ENCODE results near the gene GPATCH1. TPM values are rescaled to one million over a fixed set of nuclear protein-coding genes. Genes with fewer than 3 reads are reported as not detected.
"Not testable (repeated sequence)": the region's sequence is repeated elsewhere in the genome, so short reads cannot be mapped to it uniquely, and the experiment has no call there.

GPATCH1 gene
- 9.5 TPM for polyA plus RNA-seq (ENCODE audit: insufficient read length)

- DNase-seq: peak; percentile 92
Observed at GRCh38 chr19:33080761-33081681, at the start of gene GPATCH1. GPATCH1 (plus strand) TSS chr19:33081181; CDS start chr19:33081194, 13 bp downstream.

DNA sequence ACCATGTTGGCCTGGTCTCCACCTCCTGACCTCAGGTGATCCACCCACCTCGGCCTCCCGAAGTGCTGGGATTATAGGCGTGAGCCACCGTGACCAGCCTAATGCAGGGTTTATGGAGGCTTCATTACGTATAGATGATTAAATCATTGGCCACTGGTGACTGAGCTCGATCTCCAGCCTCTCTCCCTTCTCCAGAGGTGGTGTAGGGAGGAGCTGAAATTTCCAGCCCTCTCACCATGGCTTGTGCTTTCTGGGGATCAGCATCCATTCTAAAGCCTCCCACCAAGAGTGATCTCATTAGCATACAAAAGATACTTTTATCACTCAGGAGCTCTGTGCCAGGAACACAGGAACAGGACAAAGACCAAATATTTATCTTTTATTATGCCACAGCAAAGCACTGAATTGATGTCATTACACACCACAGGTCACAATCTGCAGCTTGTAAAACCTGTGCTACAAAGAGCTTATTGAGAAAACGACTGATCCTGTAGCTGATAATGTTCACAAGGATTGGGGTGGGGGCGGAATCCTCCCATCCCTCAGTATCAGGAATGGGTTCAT lies 48.7 kb upstream of the GPATCH1 start:
- no peak for DNase-seq

GRCh38 chr19:33035461-33035860 lies 45.5 kb upstream of the GPATCH1 start:
- no peak for DNase-seq

DNA sequence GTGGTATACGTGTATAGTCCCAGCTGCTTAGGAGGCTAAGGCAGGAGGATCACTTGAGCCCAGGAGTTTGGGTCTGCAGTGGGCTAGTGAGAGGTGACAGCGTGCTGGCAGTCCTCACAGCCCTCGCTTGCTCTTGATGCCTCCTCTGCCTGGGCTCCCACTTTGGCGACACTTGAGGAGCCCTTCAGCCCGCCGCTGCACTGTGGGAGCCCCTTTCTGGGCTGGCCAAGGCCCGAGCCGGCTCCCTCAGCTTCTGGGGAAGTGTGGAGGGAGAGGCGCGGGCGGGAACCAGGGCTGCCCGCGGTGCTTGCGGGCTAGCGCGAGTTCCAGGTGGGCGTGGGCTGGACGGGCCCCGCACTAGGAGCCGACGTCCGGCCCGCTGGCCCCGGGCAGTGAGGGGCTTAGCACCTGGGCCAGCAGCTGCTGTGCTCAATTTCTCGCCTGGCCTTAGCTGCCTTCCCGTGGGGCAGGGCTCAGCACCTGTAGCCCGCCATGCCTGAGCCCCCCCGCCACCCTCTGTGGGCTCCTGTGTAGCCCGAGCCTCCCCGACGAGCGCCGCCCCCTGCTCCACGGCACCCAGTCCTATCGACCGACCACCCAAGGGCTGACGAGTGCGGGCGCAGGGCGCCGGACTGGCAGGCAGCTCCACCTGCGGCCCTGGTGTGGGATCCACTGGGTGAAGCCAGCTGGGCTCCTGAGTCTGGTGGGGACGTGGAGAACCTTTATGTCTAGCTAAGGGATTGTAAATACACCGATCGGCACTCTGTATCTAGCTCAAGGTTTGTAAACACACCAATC lies 44.4 kb upstream of the GPATCH1 start:
- not testable (repeated sequence) for DNase-seq

GRCh38 chr19:33037168-33038025 lies 43.6 kb upstream of the GPATCH1 start:
- not testable (repeated sequence) for DNase-seq

GRCh38 chr19:33039108-33039599 lies 41.8 kb upstream of the GPATCH1 start:
- no peak for DNase-seq

GRCh38 chr19:33039815-33040214 lies 41.2 kb upstream of the GPATCH1 start:
- no peak for DNase-seq

GRCh38 chr19:33040994-33041827 lies 39.8 kb upstream of the GPATCH1 start:
- no peak for DNase-seq

- DNase-seq: not testable (repeated sequence)
Observed at GRCh38 chr19:33041828-33042160, 39.2 kb upstream of the GPATCH1 start.

- no peak for DNase-seq
Observed at GRCh38 chr19:33047422-33047821, 33.6 kb upstream of the GPATCH1 start.

- no peak for DNase-seq
Observed at GRCh38 chr19:33048806-33049676, 31.9 kb upstream of the GPATCH1 start.

GRCh38 chr19:33050110-33050509 lies 30.9 kb upstream of the GPATCH1 start:
- no peak for DNase-seq

GRCh38 chr19:33052352-33052972 lies 28.5 kb upstream of the GPATCH1 start:
- no peak for DNase-seq

DNA sequence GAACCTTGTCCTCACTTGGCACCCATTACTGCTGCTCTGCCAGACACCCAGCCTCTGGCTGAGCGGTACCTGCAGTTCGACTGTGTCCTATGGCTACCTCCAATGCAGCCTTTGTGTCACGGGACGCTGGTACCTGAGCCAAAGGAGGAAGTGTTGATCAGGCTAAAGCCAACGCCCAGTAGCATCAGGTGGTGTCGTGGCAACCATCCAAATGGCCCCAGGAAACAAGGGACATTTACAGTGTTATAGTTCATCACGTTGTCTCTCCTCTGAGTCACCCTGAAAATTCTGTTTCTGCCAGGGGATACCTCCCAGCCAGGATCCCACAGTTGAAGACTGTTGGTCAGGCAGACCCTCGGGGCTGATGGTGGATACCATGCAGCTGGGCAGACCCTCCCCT lies 26.4 kb upstream of the GPATCH1 start:
- no peak for DNase-seq

DNA sequence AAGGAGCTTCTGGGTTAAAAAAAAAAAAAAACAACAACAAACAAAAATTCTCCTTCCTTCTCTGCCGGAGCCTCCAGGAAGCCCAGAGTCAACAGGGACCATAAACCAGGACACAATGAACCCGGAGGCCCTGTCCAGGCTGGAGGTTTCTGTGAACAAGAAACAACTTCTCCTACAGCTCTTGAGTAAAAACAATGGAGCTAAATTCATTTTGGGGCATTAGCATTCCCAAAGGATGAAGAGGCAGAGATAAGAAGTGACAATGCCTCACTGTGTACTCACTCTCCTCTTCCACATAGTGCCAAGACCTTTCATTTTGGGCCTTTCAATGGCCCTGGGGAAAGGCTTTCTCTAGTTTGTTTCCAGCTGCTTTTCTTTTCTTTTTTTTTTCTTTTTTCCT lies 25.3 kb upstream of the GPATCH1 start:
- DNase-seq: no peak

DNA sequence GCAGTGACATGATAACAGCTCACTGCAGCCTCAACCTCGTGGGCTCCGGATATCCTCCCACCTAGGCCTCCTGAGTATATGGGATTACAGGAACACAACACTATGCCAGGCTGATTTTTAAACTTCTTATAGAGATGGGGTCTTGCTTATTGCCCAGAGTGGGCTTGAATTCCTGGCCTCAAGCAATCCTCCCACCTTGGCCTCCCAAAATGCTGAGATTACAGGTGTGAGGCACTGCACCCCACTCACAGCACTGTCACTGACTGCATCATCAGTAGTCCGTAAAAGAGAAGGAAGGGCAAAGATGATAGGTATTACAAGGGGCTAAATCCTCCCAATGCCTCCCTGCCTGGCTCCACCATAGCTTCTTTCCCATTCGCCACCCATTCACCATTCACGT lies 20.4 kb upstream of the GPATCH1 start:
- no peak for DNase-seq

DNA sequence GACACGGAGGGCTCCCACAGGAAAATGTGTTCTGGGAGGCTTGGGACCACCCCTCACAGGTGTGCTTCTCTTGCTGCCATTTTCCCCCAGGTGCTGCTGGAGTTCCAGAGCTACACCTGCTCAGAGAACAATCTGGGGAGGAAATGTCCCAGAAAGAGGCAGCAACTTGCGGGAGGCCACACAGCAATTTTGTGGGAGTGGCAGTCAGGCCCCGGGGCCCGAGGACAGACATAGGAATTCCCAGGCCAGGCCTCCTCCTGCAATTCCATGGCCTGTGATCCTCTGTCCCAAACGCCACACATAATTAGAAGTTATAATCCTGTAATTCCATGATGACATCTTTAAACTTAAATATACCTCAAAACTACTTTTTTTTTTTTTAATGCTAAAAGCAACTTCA lies 18.1 kb upstream of the GPATCH1 start:
- DNase-seq: no peak

DNA sequence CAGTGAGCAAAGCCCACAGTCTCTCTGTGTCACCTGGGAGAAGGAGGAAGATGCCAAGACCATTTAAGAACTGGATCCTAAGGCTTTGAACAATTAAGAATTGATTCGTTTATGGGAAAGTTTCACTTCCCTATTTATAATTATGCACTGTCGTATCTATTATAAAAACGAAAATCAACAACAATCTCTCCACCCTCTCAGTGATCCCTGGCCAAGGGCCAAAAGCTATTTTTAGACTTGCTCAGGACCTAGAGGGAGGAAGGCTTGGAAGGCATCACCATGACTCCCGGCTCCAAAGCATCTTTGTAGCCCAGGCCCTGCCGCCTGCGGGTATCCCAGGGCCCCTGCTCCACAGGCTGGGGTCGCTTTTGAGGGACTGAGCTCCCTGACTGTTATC lies 17.6 kb upstream of the GPATCH1 start:
- no peak for DNase-seq

DNA sequence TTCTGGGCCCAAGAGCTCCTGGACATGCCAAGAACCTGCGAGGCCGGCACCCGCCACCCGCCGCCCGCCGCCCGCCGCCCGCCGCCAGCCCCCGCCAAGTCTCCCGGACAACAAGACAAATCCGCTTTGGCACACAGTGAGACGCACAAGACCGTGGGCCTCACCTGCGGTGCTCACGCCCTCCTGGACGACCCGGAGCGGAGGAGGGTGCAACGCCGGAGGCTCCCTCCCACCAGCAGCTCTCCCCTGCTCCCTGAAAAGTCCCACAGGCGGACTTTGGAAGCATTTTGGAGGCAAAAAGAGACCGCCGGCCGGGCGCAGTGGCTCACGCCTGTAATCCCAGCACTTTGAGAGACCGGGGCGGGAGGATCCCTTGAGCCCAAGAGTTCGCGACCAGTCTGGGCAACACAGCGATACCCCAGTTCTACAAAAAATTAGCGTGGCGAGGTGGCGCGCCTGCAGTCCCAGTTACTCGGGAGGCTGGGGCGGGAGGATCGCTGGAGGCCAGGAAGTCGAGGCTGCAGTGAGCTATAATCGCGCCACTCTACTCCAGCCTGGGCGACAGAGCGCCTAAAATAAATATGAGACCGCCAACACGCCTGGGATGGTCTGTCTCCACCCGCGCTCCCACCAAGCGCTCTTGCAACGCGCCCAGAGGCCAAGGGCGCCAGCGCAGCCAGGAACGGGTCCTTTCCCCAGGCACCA lies 17.1 kb upstream of the GPATCH1 start:
- DNase-seq: no peak

Data from hindlimb muscle (tissue), 1 donor.